Neural progenitor cell (in vitro differentiated cells): ENCODE data around the gene CDKN1A.

Experiments
- CTCF ChIP-seq: fragments of 200-600 bp; sonication (generic); IDR thresholded peaks from 2 replicates; pipeline ENCODE4 v1.5.1; 2017; ENCODE audit warnings: antibody characterized with exemption, mild to moderate bottlenecking
- EZH2 ChIP-seq: fragments of 200-600 bp; sonication (generic); IDR thresholded peaks from 2 replicates; pipeline ENCODE4 v1.6.1; 2017; ENCODE audit warnings: antibody characterized with exemption, mild to moderate bottlenecking, moderate library complexity
- EZH2phosphoT487 ChIP-seq: fragments of 200-600 bp; sonication (generic); IDR thresholded peaks from 2 replicates; pipeline ENCODE4 v1.6.1; 2017; ENCODE audit warnings: antibody characterized with exemption

- TF ChIP-seq CTCF (no peak), EZH2 (no peak), EZH2phosphoT487 (no peak)
Measured at GRCh38 chr6:36718560-36718959, 40.0 kb downstream of the CDKN1A start.
